ENCODE measurements around the gene CCL22. TPM values are rescaled to one million over a fixed set of nuclear protein-coding genes. Genes with fewer than 3 reads are reported as not detected.
A peak's percentile ranks its signal among the peaks of the same experiment; 100 is the strongest.
"Not testable (repeated sequence)": the region's sequence is repeated elsewhere in the genome, so short reads cannot be mapped to it uniquely, and the experiment has no call there.

CCL22 gene
- total and polyA plus RNA-seq, 5 experiments from 2014 or later = 6.5 TPM; not detected in 3

DNA sequence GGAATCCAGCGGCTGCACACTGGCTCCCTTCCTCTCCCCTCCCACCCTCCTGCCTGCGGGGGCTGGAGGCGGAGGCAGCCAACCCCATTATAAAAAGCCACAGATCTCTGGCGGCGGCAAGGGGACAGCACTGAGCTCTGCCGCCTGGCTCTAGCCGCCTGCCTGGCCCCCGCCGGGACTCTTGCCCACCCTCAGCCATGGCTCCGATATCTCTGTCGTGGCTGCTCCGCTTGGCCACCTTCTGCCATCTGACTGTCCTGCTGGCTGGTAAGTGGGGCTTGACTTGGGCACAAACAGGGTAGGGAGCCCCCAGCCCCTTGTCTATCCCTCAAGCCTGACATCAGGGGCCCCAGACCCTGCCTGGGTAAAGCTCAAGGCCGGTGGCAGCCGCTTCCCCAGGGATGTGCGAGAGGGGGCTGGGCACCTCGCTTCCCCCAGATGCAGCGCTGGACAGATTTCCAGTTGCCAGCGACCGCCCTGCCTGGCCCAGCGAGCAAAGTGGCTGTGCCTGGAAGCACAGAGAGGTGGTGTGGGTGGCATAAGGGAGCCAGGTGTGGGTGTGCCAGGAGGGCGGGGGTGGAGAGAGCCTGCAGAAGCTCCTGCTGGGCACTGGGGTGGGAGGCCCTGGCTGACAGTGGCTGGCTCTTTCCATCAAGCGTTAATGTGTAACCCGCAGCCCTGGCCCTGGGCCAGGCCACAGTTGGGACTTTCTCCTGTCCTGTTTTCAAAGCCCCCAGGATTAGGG, 14.0 kb downstream of the CCL22 start, which contains the start of gene CX3CL1:
TSS of gene CX3CL1 (plus strand) at position 119 of the 745 bp plus-strand sequence. CDS start at position 198, 79 bp downstream.
- ATAC-seq (no peak), DNase-seq (no peak)
- H3K4me3 Mint-ChIP-seq = no peak within 1 kb of the TSS
- H3K27ac Mint-ChIP-seq = no peak within 1 kb of the TSS
- H3K4me1 Mint-ChIP-seq = peaks cover 0 to 4% (median 0%) of the 10 kb centered on the region in 4 donors
- H3K36me3 Mint-ChIP-seq = no peaks in the 10 kb centered on the region
- POLR2A ChIA-PET = interaction anchor here (0.6 kb wide), 1 partner anchor 28 kb away, joined by 3 read pairs; no protein-coding TSS in a partner anchor
- H3K9me3 Mint-ChIP-seq = no peaks in the 10 kb centered on the region
- peaks cover 0 to 2% (median under 1%) of the 10 kb centered on the region in 5 donors for H3K27me3 Mint-ChIP-seq

- Mint-ChIP-seq H3K4me3 (no peak overlapping the region), H3K36me3 (no peaks in the 10 kb centered on the region), H3K27ac (peak overlapping the region in 1 of 10 donors; percentile 64), H3K27me3 (no peaks in the 10 kb centered on the region), H3K9me3 (no peaks in the 10 kb centered on the region), H3K4me1 (peaks cover 0 to 8% (median 3%) of the 10 kb centered on the region in 4 donors)
- no peak for ATAC-seq
- no peak for DNase-seq
- POLR2A ChIA-PET = no interaction called here
These were observed 14.7 kb downstream of the CCL22 start for GRCh38 chr16:57373117-57373947.

DNA sequence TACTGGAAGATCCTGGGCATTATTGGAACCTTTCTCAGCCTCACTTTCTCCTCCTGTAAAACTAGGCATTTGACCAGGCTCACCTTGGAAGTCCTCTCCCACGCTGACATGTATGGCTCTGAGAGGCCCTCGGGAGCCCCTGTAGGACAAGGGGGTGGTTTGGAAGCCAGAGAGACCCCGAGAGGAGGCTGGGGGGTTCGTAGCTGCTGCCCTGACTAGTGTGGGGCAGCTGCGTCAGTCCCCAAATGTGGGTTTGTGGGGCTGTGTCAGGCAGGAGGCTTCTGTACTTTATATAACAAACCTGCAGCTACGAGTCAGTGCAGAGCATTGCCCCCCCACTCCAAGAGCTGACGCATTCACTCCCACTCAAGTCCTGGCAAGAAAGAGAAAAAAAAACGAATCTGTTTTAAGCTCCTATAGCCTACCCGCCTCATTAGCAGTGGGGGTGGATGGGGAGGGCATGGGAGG, 15.5 kb downstream of the CCL22 start:
- no peak for DNase-seq
- Mint-ChIP-seq H3K27me3 (no peaks in the 10 kb centered on the region), H3K4me1 (peaks cover 0 to 8% (median 3%) of the 10 kb centered on the region in 4 donors), H3K36me3 (no peaks in the 10 kb centered on the region), H3K9me3 (no peaks in the 10 kb centered on the region), H3K4me3 (no peak overlapping the region), H3K27ac (peak overlapping the region in 1 of 10 donors; percentile 64)
- no peak for ATAC-seq
- POLR2A ChIA-PET = no interaction called here

GRCh38 chr16:57374925-57375465, 16.4 kb downstream of the CCL22 start:
- DNase-seq, H3K4me1 Mint-ChIP-seq, H3K36me3 Mint-ChIP-seq, H3K27ac Mint-ChIP-seq, H3K27me3 Mint-ChIP-seq, H3K9me3 Mint-ChIP-seq, ATAC-seq, POLR2A ChIA-PET, H3K4me3 Mint-ChIP-seq: not testable (repeated sequence)

- DNase-seq (no peak), ATAC-seq (no peak)
- Mint-ChIP-seq H3K27me3 (no peaks in the 10 kb centered on the region), H3K27ac (no peak overlapping the region), H3K9me3 (no peaks in the 10 kb centered on the region), H3K4me3 (no peak overlapping the region), H3K4me1 (peaks cover 5 to 17% (median 6%) of the 10 kb centered on the region in 4 donors), H3K36me3 (no peaks in the 10 kb centered on the region)
- POLR2A ChIA-PET = no interaction called here
These were observed 17.8 kb downstream of the CCL22 start for GRCh38 chr16:57376313-57376818.

DNA sequence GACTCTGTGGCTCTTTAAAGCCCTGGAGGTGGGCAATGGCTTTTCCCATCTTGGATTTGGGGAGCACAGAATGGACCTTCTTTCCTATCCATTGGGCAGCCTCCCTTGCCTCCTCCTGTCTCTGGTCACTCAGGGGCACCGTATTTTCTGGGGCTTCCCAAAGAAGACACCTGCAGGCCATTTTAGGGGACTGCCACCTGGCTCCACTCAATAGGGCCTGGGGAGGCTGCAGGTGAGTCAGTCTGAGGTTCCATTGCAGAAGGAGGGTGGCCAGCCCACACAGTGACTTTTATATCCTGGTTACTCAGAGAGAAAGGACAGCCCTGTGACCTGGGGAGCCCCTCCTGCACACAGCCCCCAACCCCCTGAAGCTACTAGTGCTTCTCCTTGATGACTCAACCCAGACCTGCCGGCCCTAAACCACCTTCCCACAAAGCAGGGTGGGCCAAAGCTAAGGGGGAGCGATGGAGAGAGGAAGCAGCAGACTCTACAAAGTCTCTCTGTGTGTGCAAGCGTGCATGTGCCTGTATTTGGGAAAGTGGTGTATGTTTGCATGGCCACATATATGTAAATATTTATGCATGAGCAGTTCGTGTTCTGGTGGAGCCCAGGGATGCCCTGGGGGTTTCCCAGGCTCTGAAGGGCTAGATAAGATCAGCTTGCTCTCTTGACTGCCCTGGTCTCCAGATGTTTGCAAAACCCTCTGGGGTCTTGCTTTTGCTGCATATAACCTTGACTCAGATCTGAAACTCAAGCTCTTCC, 18.7 kb downstream of the CCL22 start:
- DNase-seq (no peak), ATAC-seq (no peak)
- POLR2A ChIA-PET = no interaction called here
- Mint-ChIP-seq H3K27ac (peak overlapping the region in 2 of 10 donors; percentile 49 to 56), H3K4me3 (no peak overlapping the region), H3K27me3 (no peaks in the 10 kb centered on the region), H3K9me3 (no peaks in the 10 kb centered on the region), H3K36me3 (no peaks in the 10 kb centered on the region), H3K4me1 (peaks cover 5 to 21% (median 8%) of the 10 kb centered on the region in 4 donors)

DNA sequence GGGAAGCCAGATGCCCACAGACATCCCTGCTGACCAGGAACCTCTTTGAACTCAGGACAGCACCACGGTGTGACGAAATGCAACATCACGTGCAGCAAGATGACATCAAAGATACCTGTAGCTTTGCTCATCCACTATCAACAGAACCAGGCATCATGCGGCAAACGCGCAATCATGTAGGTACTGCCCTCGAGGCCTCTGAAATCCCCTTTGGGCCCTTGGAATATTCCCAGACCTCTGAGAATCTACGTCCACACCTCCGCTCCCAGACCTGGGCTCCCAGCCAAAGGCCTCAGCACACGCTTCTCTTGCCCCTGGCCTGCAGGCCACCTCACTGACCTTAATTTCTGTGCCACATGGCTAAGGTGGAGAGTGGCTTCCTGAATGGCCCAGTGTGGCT, 21.0 kb downstream of the CCL22 start:
- Mint-ChIP-seq H3K36me3 (no peaks in the 10 kb centered on the region), H3K27me3 (no peaks in the 10 kb centered on the region), H3K4me3 (no peak overlapping the region), H3K4me1 (peaks cover 5 to 31% (median 8%) of the 10 kb centered on the region in 4 donors), H3K9me3 (no peaks in the 10 kb centered on the region), H3K27ac (no peak overlapping the region)
- POLR2A ChIA-PET = interaction anchor here (0.5 kb wide), 1 partner anchor 21 kb away, joined by 3 read pairs; no protein-coding TSS in a partner anchor
- ATAC-seq = no peak
- DNase-seq = no peak

GRCh38 chr16:57380671-57381462, 22.3 kb downstream of the CCL22 start:
- H3K36me3 Mint-ChIP-seq = no peaks in the 10 kb centered on the region
- no peaks in the 10 kb centered on the region for H3K9me3 Mint-ChIP-seq
- H3K27me3 Mint-ChIP-seq = no peaks in the 10 kb centered on the region
- no peak overlapping the region for H3K4me3 Mint-ChIP-seq
- peak in 1 of 2 donors; percentile 53 for ATAC-seq
- H3K4me1 Mint-ChIP-seq = peaks cover 5 to 33% (median 8%) of the 10 kb centered on the region in 4 donors
- H3K27ac Mint-ChIP-seq = peak overlapping the region in 4 of 10 donors; percentile 3 to 56 (median 30)
- peak in 6 of 10 donors; percentile 7 to 39 (median 26) for DNase-seq
- POLR2A ChIA-PET = no interaction called here

- Mint-ChIP-seq H3K27ac (peak overlapping the region in 1 of 10 donors; percentile 47), H3K9me3 (no peaks in the 10 kb centered on the region), H3K4me3 (no peak overlapping the region), H3K36me3 (no peaks in the 10 kb centered on the region), H3K27me3 (no peaks in the 10 kb centered on the region), H3K4me1 (peaks cover 5 to 36% (median 11%) of the 10 kb centered on the region in 4 donors)
- ATAC-seq (no peak), DNase-seq (no peak)
- POLR2A ChIA-PET = no interaction called here
These were observed 23.4 kb downstream of the CCL22 start for GRCh38 chr16:57381791-57382534.

DNA sequence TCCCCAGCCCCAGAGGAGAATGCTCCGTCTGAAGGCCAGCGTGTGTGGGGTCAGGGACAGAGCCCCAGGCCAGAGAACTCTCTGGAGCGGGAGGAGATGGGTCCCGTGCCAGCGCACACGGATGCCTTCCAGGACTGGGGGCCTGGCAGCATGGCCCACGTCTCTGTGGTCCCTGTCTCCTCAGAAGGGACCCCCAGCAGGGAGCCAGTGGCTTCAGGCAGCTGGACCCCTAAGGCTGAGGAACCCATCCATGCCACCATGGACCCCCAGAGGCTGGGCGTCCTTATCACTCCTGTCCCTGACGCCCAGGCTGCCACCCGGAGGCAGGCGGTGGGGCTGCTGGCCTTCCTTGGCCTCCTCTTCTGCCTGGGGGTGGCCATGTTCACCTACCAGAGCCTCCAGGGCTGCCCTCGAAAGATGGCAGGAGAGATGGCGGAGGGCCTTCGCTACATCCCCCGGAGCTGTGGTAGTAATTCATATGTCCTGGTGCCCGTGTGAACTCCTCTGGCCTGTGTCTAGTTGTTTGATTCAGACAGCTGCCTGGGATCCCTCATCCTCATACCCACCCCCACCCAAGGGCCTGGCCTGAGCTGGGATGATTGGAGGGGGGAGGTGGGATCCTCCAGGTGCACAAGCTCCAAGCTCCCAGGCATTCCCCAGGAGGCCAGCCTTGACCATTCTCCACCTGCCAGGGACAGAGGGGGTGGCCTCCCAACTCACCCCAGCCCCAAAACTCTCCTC, 24.1 kb downstream of the CCL22 start:
- H3K36me3 Mint-ChIP-seq = no peaks in the 10 kb centered on the region
- H3K9me3 Mint-ChIP-seq = no peaks in the 10 kb centered on the region
- DNase-seq (no peak), ATAC-seq (no peak)
- H3K27me3 Mint-ChIP-seq = no peaks in the 10 kb centered on the region
- H3K27ac Mint-ChIP-seq = peak overlapping the region in 1 of 10 donors; percentile 35
- peaks cover 6 to 31% (median 10%) of the 10 kb centered on the region in 4 donors for H3K4me1 Mint-ChIP-seq
- no peak overlapping the region for H3K4me3 Mint-ChIP-seq
- POLR2A ChIA-PET = no interaction called here
